Natural killer cell (primary cell): ENCODE data around the gene TBC1D24. TPM values are rescaled to one million over a fixed set of nuclear protein-coding genes. Genes with fewer than 3 reads are reported as not detected.
"Not testable (repeated sequence)": the region's sequence is repeated elsewhere in the genome, so short reads cannot be mapped to it uniquely, and the experiment has no call there.

Source experiments
- ATAC-seq, 3 donors: fragments of 150-1000 bp in 2 of 3; fragments of 200-7000 bp in 1 of 3; cut with Tn5 transposase; 1 replicate in 1 of 3; 2 replicates in 2 of 3; pipeline ENCODE4 v1.10.0; 2021; ENCODE audit warnings: mild to moderate bottlenecking in 2 of 3, moderate library complexity in 2 of 3
- DNase-seq, 2 donors: peaks; one replicate each; pipeline versions ENCODE4 v3.0.0 to v3.0.0-alpha.2; 2013 to 2021; ENCODE audit warnings: mixed read lengths in 1 of 2
- H3K27ac ChIP-seq: one replicate; pipeline ENCODE4 v1.5.1; 2013; ENCODE audit warnings: mild to moderate bottlenecking, low read length
- H3K27me3 ChIP-seq: one replicate; pipeline ENCODE4 v1.6.1; 2013; ENCODE audit warnings: low read length; ENCODE audit not compliant: control insufficient read depth, insufficient read depth
- H3K36me3 ChIP-seq: one replicate; pipeline ENCODE4 v1.6.1; 2013; ENCODE audit warnings: low read length; ENCODE audit not compliant: control insufficient read depth, insufficient read depth
- H3K4me1 ChIP-seq: one replicate; pipeline ENCODE4 v1.6.1; 2013; ENCODE audit warnings: low read length; ENCODE audit not compliant: control insufficient read depth, insufficient read depth
- H3K4me3 ChIP-seq: one replicate; pipeline ENCODE4 v1.5.1; 2013; ENCODE audit warnings: low read length
- H3K9me3 ChIP-seq: one replicate; pipeline ENCODE4 v1.6.1; 2013; ENCODE audit warnings: low read length; ENCODE audit not compliant: control insufficient read depth, insufficient read depth
- H3K27ac Mint-ChIP-seq, 2 donors: one replicate each; pipeline ENCODE4 v1.8.0; 2022; ENCODE audit warnings: mild to moderate bottlenecking in 2 of 2, mixed read lengths in 2 of 2, moderate library complexity in 1 of 2
- H3K27me3 Mint-ChIP-seq, 2 donors: one replicate each; pipeline ENCODE4 v1.8.0; 2022; ENCODE audit warnings: low read depth in 2 of 2, mixed read lengths in 2 of 2
- H3K36me3 Mint-ChIP-seq: one replicate; pipeline ENCODE4 v1.8.0; 2022; ENCODE audit warnings: mixed read lengths
- H3K4me1 Mint-ChIP-seq, 2 donors: one replicate each; pipeline ENCODE4 v1.8.0; 2022; ENCODE audit warnings: mixed read lengths in 2 of 2
- H3K4me3 Mint-ChIP-seq: one replicate; pipeline ENCODE4 v1.8.0; 2022; ENCODE audit warnings: mild to moderate bottlenecking, moderate library complexity, mixed read lengths
- H3K9me3 Mint-ChIP-seq, 2 donors: one replicate each; pipeline ENCODE4 v1.8.0; 2022; ENCODE audit warnings: mixed read lengths in 2 of 2
- WGBS: methylation state at CpG from one replicate; pipeline ENCODE4 v1.1.7; 2013; ENCODE audit warnings: missing lambda C conversion rate; ENCODE audit not compliant: insufficient coverage; 5-methylcytosine and 5-hydroxymethylcytosine counted together
- intact Hi-C: fragments of 100-400 bp; cut with micrococcal nuclease; formaldehyde crosslinking; loops from one replicate; pipeline ENCODE4 v1.14.2; 2022
- total RNA-seq, 4 donors: library from RNA; stranded (reverse); fragments of 120-200 nt in 1 of 4; gene quantifications; one replicate each; pipeline versions ENCODE4 v1.2.3 to v1.2.4, GENCODE V29; 2013 to 2022
- TF ChIP-seq, protein P1 (sequence below): fragments of 200-600 bp; IDR thresholded peaks from one replicate; pipeline ENCODE4 v1.8.0; 2022; ENCODE audit warnings: antibody characterized with exemption

Gene TBC1D24
- total RNA-seq, 3 donors from 2014 or later (not counting 1 experiment from before 2014, with no cell fraction given): 7.2 to 13.0 (median 10.9) TPM

GRCh38 chr16:2477327-2477726 is 2.4 kb downstream of the TBC1D24 start:
- H3K9me3 ChIP-seq: no peaks in the 10 kb centered on the region
- TF ChIP-seq, protein P1, sequence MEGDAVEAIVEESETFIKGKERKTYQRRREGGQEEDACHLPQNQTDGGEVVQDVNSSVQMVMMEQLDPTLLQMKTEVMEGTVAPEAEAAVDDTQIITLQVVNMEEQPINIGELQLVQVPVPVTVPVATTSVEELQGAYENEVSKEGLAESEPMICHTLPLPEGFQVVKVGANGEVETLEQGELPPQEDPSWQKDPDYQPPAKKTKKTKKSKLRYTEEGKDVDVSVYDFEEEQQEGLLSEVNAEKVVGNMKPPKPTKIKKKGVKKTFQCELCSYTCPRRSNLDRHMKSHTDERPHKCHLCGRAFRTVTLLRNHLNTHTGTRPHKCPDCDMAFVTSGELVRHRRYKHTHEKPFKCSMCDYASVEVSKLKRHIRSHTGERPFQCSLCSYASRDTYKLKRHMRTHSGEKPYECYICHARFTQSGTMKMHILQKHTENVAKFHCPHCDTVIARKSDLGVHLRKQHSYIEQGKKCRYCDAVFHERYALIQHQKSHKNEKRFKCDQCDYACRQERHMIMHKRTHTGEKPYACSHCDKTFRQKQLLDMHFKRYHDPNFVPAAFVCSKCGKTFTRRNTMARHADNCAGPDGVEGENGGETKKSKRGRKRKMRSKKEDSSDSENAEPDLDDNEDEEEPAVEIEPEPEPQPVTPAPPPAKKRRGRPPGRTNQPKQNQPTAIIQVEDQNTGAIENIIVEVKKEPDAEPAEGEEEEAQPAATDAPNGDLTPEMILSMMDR: no peak
- no peak overlapping the region for H3K27ac Mint-ChIP-seq
- WGBS: 94% methylated on average over 3 of the region's 3 CpGs
- DNase-seq (no peak), ATAC-seq (no peak)
- peaks cover 12 to 17% of the 10 kb centered on the region in 2 donors for H3K4me1 Mint-ChIP-seq
- H3K27me3 Mint-ChIP-seq: peaks cover 0 to 7% of the 10 kb centered on the region in 2 donors
- no peak overlapping the region for H3K27ac ChIP-seq
- peaks cover 11% of the 10 kb centered on the region for H3K27me3 ChIP-seq
- no peaks in the 10 kb centered on the region for H3K9me3 Mint-ChIP-seq
- no peaks in the 10 kb centered on the region for H3K36me3 Mint-ChIP-seq
- peaks cover 24% of the 10 kb centered on the region for H3K4me1 ChIP-seq
- no peak overlapping the region for H3K4me3 ChIP-seq
- no peak overlapping the region for H3K4me3 Mint-ChIP-seq
- intact Hi-C loops: no loop called here
- no peaks in the 10 kb centered on the region for H3K36me3 ChIP-seq

DNA sequence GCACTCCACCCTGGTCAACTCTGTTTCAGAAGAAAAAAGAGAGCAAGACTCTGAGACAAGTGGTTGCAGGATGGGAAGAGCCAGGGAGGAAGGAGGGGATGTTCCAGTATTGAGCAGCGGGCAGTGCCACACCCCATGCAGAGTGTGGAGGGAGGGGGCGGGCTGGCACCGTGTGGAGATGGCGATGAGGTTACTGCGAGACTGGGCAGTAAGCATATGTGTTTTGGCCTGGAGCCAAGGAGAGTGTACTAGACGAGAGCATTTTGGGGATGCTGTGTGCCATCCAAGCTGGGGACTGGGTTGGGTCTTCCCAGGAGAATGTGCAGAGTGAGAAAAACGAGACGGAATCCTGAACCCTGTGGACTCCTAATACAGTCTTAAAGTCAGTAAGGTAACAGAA is 3.4 kb downstream of the TBC1D24 start:
- Mint-ChIP-seq H3K27me3 (peaks cover 0 to 2% of the 10 kb centered on the region in 2 donors), H3K4me1 (peaks cover 12 to 15% of the 10 kb centered on the region in 2 donors), H3K27ac (no peak overlapping the region), H3K9me3 (no peaks in the 10 kb centered on the region), H3K36me3 (no peaks in the 10 kb centered on the region), H3K4me3 (no peak overlapping the region)
- Histone ChIP-seq H3K4me1 (peaks cover 18% of the 10 kb centered on the region), H3K36me3 (no peaks in the 10 kb centered on the region), H3K27ac (no peak overlapping the region), H3K27me3 (peaks cover 1% of the 10 kb centered on the region), H3K4me3 (no peak overlapping the region), H3K9me3 (no peaks in the 10 kb centered on the region)
- TF ChIP-seq, protein P1: no peak
- WGBS: 91% methylated on average over 8 of the region's 8 CpGs
- intact Hi-C loops: no loop called here
- ATAC-seq: no peak
- no peak for DNase-seq

- not testable (repeated sequence) for H3K9me3 ChIP-seq, H3K27ac Mint-ChIP-seq, H3K4me3 ChIP-seq, H3K36me3 Mint-ChIP-seq, H3K27me3 Mint-ChIP-seq, DNase-seq, H3K9me3 Mint-ChIP-seq, ATAC-seq, H3K27ac ChIP-seq, H3K27me3 ChIP-seq, H3K36me3 ChIP-seq
- intact Hi-C loops: loop anchor here (10.0 kb wide), 1 partner anchor 475 kb away; the partner anchor contains the start of gene ZNF598
- 97% methylated on average over 10 of the region's 10 CpGs for WGBS
- Mint-ChIP-seq H3K4me3 (peak overlapping the region; percentile 6), H3K4me1 (peaks cover 12 to 23% of the 10 kb centered on the region in 2 donors)
- H3K4me1 ChIP-seq: peaks cover 13% of the 10 kb centered on the region
These were observed 5.1 kb downstream of the TBC1D24 start for GRCh38 chr16:2479996-2480395.

- no peaks in the 10 kb centered on the region for H3K27me3 ChIP-seq
- ATAC-seq (no peak), DNase-seq (no peak)
- no peaks in the 10 kb centered on the region for H3K36me3 ChIP-seq
- TF ChIP-seq, protein P1: no peak
- Mint-ChIP-seq H3K4me1 (peaks cover 11 to 23% of the 10 kb centered on the region in 2 donors), H3K27me3 (no peaks in the 10 kb centered on the region), H3K4me3 (no peak overlapping the region), H3K36me3 (no peaks in the 10 kb centered on the region), H3K9me3 (no peaks in the 10 kb centered on the region), H3K27ac (no peak overlapping the region)
- no peaks in the 10 kb centered on the region for H3K9me3 ChIP-seq
- 94% methylated on average over 12 of the region's 12 CpGs for WGBS
- intact Hi-C loops: loop anchor here (10.0 kb wide), 1 partner anchor 476 kb away; the partner anchor contains the start of gene ZNF598
- peaks cover 16% of the 10 kb centered on the region for H3K4me1 ChIP-seq
- no peak overlapping the region for H3K4me3 ChIP-seq
- H3K27ac ChIP-seq: no peak overlapping the region
These were observed 6.0 kb downstream of the TBC1D24 start for GRCh38 chr16:2480948-2481347.
